ENCODE results near the gene NT5C2. TPM values are rescaled to one million over a fixed set of nuclear protein-coding genes. Genes with fewer than 3 reads are reported as not detected.

The NT5C2 gene
- total RNA-seq, 1 donor from 2014 or later, result 55.0 TPM

DNA sequence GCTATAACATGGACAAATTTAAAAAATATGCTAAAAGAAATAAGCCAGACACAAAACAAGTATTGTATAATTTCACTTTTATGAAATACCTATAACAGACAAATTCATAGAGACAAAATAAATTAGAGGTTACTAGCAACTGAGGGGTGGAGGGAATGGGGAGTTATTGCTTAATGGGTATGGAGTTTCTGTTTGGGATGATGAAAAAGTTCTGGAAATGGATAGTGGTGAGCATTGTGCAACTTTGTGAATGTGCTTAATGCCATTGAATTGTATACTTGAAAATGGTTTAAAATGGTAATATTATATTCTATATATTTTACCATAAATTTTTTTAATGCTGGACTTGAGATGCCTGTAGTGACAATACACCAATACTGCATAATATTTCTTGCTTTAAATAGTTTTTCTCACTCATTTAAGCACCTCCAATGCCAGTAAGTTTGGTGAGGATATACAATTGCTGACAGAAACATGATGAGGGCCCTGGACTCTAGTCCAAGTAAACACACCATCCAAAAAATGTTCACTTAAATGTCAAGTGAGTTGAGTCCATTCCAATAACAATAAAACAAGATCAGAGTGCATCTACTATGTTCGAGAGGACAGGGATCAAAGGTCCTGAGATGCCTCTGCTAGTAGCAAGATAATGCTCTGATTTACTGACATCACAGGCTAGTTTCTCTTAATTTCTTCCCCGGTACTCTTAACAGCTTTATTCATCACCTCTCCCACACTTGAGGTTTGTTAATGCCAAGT lies 71.9 kb downstream of the NT5C2 start:
- Histone ChIP-seq H3K4me1 (peaks cover 96% of the 10 kb centered on the region), H3K4me3 (no peak overlapping the region), H3K36me3 (no peaks in the 10 kb centered on the region), H3K9me3 (replicated peaks) (no peaks in the 10 kb centered on the region), H3K27ac (replicated peaks) (peak overlapping the region; percentile 66), H3K27me3 (ENCODE audit: low read depth) (no peaks in the 10 kb centered on the region)
- DNase-seq, result no peak
- intact Hi-C loops (cut with micrococcal nuclease), result no loop called here
- no peak for TF ChIP-seq CTCF (IDR thresholded peaks at IDR 0.05; ENCODE audit: borderline replicate concordance)

- peaks cover 96% of the 10 kb centered on the region for H3K4me1 ChIP-seq
- peak overlapping the region; percentile 66 for H3K27ac ChIP-seq (replicated peaks)
- TF ChIP-seq CTCF (IDR thresholded peaks at IDR 0.05; ENCODE audit: borderline replicate concordance), result no peak
- no peak overlapping the region for H3K4me3 ChIP-seq
- no peak for DNase-seq
- intact Hi-C loops (cut with micrococcal nuclease), result no loop called here
- H3K36me3 ChIP-seq, result no peaks in the 10 kb centered on the region
- no peaks in the 10 kb centered on the region for H3K27me3 ChIP-seq (ENCODE audit: low read depth)
- H3K9me3 ChIP-seq (replicated peaks), result no peaks in the 10 kb centered on the region
These were observed 72.5 kb downstream of the NT5C2 start for GRCh38 chr10:103120546-103120945.

GRCh38 chr10:103117247-103117646 lies 75.8 kb downstream of the NT5C2 start:
- no peak for DNase-seq
- H3K9me3 ChIP-seq (replicated peaks), result no peaks in the 10 kb centered on the region
- H3K27ac ChIP-seq (replicated peaks), result no peak overlapping the region
- peaks cover 93% of the 10 kb centered on the region for H3K4me1 ChIP-seq
- no peak overlapping the region for H3K4me3 ChIP-seq
- no peak for TF ChIP-seq CTCF (IDR thresholded peaks at IDR 0.05; ENCODE audit: borderline replicate concordance)
- no peaks in the 10 kb centered on the region for H3K27me3 ChIP-seq (ENCODE audit: low read depth)
- intact Hi-C loops (cut with micrococcal nuclease), result no loop called here
- H3K36me3 ChIP-seq, result no peaks in the 10 kb centered on the region

- no peaks in the 10 kb centered on the region for H3K27me3 ChIP-seq (ENCODE audit: low read depth)
- no peaks in the 10 kb centered on the region for H3K9me3 ChIP-seq (replicated peaks)
- peaks cover 94% of the 10 kb centered on the region for H3K4me1 ChIP-seq
- intact Hi-C loops (cut with micrococcal nuclease), result loop anchor here (5.0 kb wide), 1 partner anchor 127 kb away; no protein-coding TSS in a partner anchor
- no peak overlapping the region for H3K4me3 ChIP-seq
- no peaks in the 10 kb centered on the region for H3K36me3 ChIP-seq
- H3K27ac ChIP-seq (replicated peaks), result no peak overlapping the region
- no peak for TF ChIP-seq CTCF (IDR thresholded peaks at IDR 0.05; ENCODE audit: borderline replicate concordance)
- DNase-seq, result no peak
These were observed 78.2 kb downstream of the NT5C2 start for GRCh38 chr10:103114876-103115275.

DNA sequence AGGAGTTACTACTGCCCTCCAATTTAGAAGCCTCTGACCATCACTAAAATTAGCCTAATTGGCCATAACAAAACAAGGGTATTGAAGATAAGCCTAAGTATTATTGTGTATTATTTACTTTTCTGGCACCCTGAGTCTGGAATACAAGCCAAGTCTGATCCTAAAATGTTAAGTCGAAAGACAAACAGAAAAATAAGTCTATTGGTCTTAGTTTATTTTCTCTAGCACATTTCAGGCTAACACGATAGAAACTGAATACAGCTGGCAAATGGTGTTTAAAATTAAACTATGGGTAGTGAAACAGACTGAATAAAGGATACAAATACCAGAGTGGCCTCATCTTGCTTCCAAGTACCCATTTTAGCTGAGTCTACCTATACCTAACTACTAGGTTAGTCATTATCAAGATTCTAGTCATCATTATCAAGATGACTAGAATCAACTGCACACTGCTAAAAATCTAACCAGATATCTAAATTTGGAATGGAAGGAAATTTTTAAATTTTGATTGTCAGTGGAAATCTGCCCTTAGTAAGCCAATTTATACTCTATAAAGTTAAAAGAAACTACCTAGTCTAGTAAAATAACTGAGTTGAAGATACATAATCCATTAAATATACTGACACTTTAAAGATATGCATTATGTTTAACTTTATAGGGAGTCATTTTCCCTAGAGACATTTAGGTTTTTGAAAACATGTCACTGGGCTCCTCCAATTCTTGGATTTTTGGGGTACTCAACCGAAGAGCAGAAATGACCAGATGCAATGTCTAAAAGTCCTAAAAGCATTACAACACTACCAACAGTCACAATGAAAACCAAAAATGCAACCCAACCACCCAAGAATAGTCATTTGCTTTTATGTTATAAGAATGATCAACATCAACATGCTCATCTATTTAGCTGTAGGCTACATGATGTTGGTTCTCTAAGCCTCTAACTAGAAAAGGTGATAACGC lies 80.9 kb downstream of the NT5C2 start:
- TF ChIP-seq CTCF (IDR thresholded peaks at IDR 0.05; ENCODE audit: borderline replicate concordance), result no peak
- peak overlapping the region; percentile 85 for H3K27ac ChIP-seq (replicated peaks)
- intact Hi-C loops (cut with micrococcal nuclease), result loop anchor here (5.0 kb wide), 1 partner anchor 130 kb away; no protein-coding TSS in a partner anchor
- peak overlapping the region; percentile 28 for H3K4me3 ChIP-seq
- H3K36me3 ChIP-seq, result peaks cover 4% of the 10 kb centered on the region
- no peaks in the 10 kb centered on the region for H3K27me3 ChIP-seq (ENCODE audit: low read depth)
- DNase-seq, result no peak
- H3K4me1 ChIP-seq, result peaks cover 72% of the 10 kb centered on the region
- no peaks in the 10 kb centered on the region for H3K9me3 ChIP-seq (replicated peaks)
